GM21786 (cell line): ENCODE data around the gene NOTCH1.

ENCODE experiments used
- ATAC-seq: cut with Tn5 transposase; IDR thresholded peaks from one replicate; pipeline ENCODE4 v1.9.1; 2021; ENCODE audit not compliant: unreplicated experiment

Gene NOTCH1

GRCh38 chr9:136502940-136503550, 42.8 kb downstream of the NOTCH1 start:
- no peak for ATAC-seq

GRCh38 chr9:136502196-136502595, 43.7 kb downstream of the NOTCH1 start:
- no peak for ATAC-seq

GRCh38 chr9:136501686-136502085, 44.2 kb downstream of the NOTCH1 start:
- ATAC-seq, result no peak

GRCh38 chr9:136499935-136500910, 45.6 kb downstream of the NOTCH1 start:
- ATAC-seq, result no peak

- ATAC-seq, result no peak
These were observed 46.5 kb downstream of the NOTCH1 start for GRCh38 chr9:136499071-136499934.

GRCh38 chr9:136497916-136498695, 47.7 kb downstream of the NOTCH1 start:
- ATAC-seq, result no peak

- ATAC-seq, result no peak
These were observed 48.8 kb downstream of the NOTCH1 start for GRCh38 chr9:136496801-136497620.

GRCh38 chr9:136496181-136496580, 49.7 kb downstream of the NOTCH1 start:
- no peak for ATAC-seq

GRCh38 chr9:136495238-136495800, 50.5 kb downstream of the NOTCH1 start:
- no peak for ATAC-seq

GRCh38 chr9:136494531-136495215, 51.2 kb downstream of the NOTCH1 start:
- ATAC-seq, result no peak

GRCh38 chr9:136494012-136494411, 51.8 kb downstream of the NOTCH1 start:
- no peak for ATAC-seq

GRCh38 chr9:136493567-136493971, 52.3 kb downstream of the NOTCH1 start:
- ATAC-seq, result no peak

- no peak for ATAC-seq
These were observed 52.8 kb downstream of the NOTCH1 start for GRCh38 chr9:136492978-136493522.

- ATAC-seq, result no peak
These were observed 56.1 kb downstream of the NOTCH1 start for GRCh38 chr9:136489731-136490130.

GRCh38 chr9:136488247-136489214, 57.3 kb downstream of the NOTCH1 start:
- ATAC-seq, result no peak

- ATAC-seq, result no peak
These were observed 58.2 kb downstream of the NOTCH1 start for GRCh38 chr9:136487672-136488071.
